Fibroblast of pulmonary artery (primary cell): ENCODE measurements around the gene EVA1C.
"Not testable (repeated sequence)": the region's sequence is repeated elsewhere in the genome, so short reads cannot be mapped to it uniquely, and the experiment has no call there.

Experiments used
- DNase-seq: peaks from one replicate; pipeline ENCODE4 v3.0.0-alpha.2; 2010; ENCODE audit warnings: low read depth
- H3K4me3 ChIP-seq: replicated peaks from 2 replicates; pipeline ENCODE4 v1.5.1; 2011; ENCODE audit warnings: low read depth, mild to moderate bottlenecking, control low read depth, low read length, moderate library complexity
- CTCF ChIP-seq: IDR thresholded peaks from 2 replicates; pipeline ENCODE4 v1.5.1; 2011; ENCODE audit warnings: mild to moderate bottlenecking, control low read depth, low read length, inconsistent platforms; ENCODE audit errors: missing control alignments

EVA1C gene

GRCh38 chr21:32496568-32496967, 84.1 kb downstream of the EVA1C start:
- DNase-seq: no peak
- no peak overlapping the region for H3K4me3 ChIP-seq
- TF ChIP-seq CTCF: no peak

GRCh38 chr21:32499249-32500055, 86.9 kb downstream of the EVA1C start:
- TF ChIP-seq CTCF: peak; percentile 25
- no peak overlapping the region for H3K4me3 ChIP-seq
- DNase-seq: peak; percentile 83

GRCh38 chr21:32503641-32504040, 91.1 kb downstream of the EVA1C start:
- H3K4me3 ChIP-seq, DNase-seq: not testable (repeated sequence)

- H3K4me3 ChIP-seq, DNase-seq: not testable (repeated sequence)
These were observed 93.3 kb downstream of the EVA1C start for GRCh38 chr21:32505767-32506166.

GRCh38 chr21:32506411-32506965, 94.0 kb downstream of the EVA1C start:
- DNase-seq, H3K4me3 ChIP-seq: not testable (repeated sequence)

- DNase-seq: no peak
These were observed 94.9 kb downstream of the EVA1C start for GRCh38 chr21:32507342-32507919.

GRCh38 chr21:32508036-32508435, 95.5 kb downstream of the EVA1C start:
- H3K4me3 ChIP-seq, DNase-seq: not testable (repeated sequence)

More at GRCh38 chr21:32507342-32507919, 94.9 kb downstream of the EVA1C start:
- TF ChIP-seq CTCF: no peak
- no peak overlapping the region for H3K4me3 ChIP-seq

GRCh38 chr21:32508558-32508957, 96.1 kb downstream of the EVA1C start:
- no peak for TF ChIP-seq CTCF
- H3K4me3 ChIP-seq: no peak overlapping the region
- no peak for DNase-seq

GRCh38 chr21:32508975-32509374, 96.5 kb downstream of the EVA1C start:
- not testable (repeated sequence) for H3K4me3 ChIP-seq, DNase-seq
